ENCODE data around the gene KRTAP5-5.

Gene KRTAP5-5

GRCh38 chr11:1647901-1648652 is 18.5 kb downstream of the KRTAP5-5 start:
- DNase-seq (ENCODE audit: low spot score) = no peak
- H3K36me3 ChIP-seq (replicated peaks in 1 of 2; ENCODE audit: control insufficient read depth in 2 of 2, insufficient read depth in 2 of 2, low read length in 2 of 2) = no peaks in the 10 kb centered on the region
- H3K4me1 ChIP-seq (ENCODE audit: control insufficient read depth in 2 of 2, insufficient read depth in 1 of 2, low read depth in 1 of 2, low read length in 2 of 2) = peaks cover 0 to 3% of the 10 kb centered on the region in 2 donors
- H2BK12ac ChIP-seq (ENCODE audit: low read length) = peak overlapping the region; percentile 7
- H3K27ac ChIP-seq (replicated peaks; ENCODE audit: low read length) = no peak overlapping the region
- no peak overlapping the region for H3K23ac ChIP-seq (ENCODE audit: low read depth, low read length, poor library complexity)
- H2BK5ac ChIP-seq (ENCODE audit: low read length) = no peak overlapping the region
- H2BK120ac ChIP-seq (ENCODE audit: low read depth, low read length) = no peak overlapping the region
- no peak overlapping the region for H2BK15ac ChIP-seq (ENCODE audit: low read length)
- no peaks in the 10 kb centered on the region for H3K79me1 ChIP-seq (ENCODE audit: low read depth, low read length)
- peak overlapping the region; percentile 15 for H3K9ac ChIP-seq (ENCODE audit: low read depth, low read length, poor library complexity)
- H3K14ac ChIP-seq (ENCODE audit: low read length) = peak overlapping the region; percentile 60
- H3K27me3 ChIP-seq (ENCODE audit: control insufficient read depth in 3 of 3, insufficient read depth in 3 of 3, low read depth in 1 of 3, low read length in 3 of 3) = peaks cover 0 to 35% (median 2%) of the 10 kb centered on the region in 3 experiments
- H3K4ac ChIP-seq (ENCODE audit: low read length) = no peak overlapping the region
- no peak overlapping the region for H4K8ac ChIP-seq (ENCODE audit: low read depth, low read length)
- H3K18ac ChIP-seq (ENCODE audit: low read length) = peak overlapping the region; percentile 39
- H3K4me2 ChIP-seq (ENCODE audit: insufficient read depth, low read length, poor library complexity, severe bottlenecking) = no peak overlapping the region
- peak overlapping the region; percentile 79 for H2AK5ac ChIP-seq (ENCODE audit: low read depth, low read length)
- no CpG with 5 or more reads among the region's 35 CpGs for WGBS, 2 donors (ENCODE audit: extremely low coverage in 2 of 2, insufficient read length in 2 of 2, insufficient replicate concordance in 1 of 2)
- H3K9me3 ChIP-seq (replicated peaks in 1 of 2; ENCODE audit: control insufficient read depth in 2 of 2, insufficient read depth in 1 of 2, low read depth in 1 of 2, low read length in 2 of 2) = no peaks in the 10 kb centered on the region
- no peak overlapping the region for H3K4me3 ChIP-seq (ENCODE audit: low read length in 2 of 2)
- H4K91ac ChIP-seq (ENCODE audit: low read depth, low read length, poor library complexity) = no peak overlapping the region
- no peak overlapping the region for H2AFZ ChIP-seq (ENCODE audit: low read length)

DNA sequence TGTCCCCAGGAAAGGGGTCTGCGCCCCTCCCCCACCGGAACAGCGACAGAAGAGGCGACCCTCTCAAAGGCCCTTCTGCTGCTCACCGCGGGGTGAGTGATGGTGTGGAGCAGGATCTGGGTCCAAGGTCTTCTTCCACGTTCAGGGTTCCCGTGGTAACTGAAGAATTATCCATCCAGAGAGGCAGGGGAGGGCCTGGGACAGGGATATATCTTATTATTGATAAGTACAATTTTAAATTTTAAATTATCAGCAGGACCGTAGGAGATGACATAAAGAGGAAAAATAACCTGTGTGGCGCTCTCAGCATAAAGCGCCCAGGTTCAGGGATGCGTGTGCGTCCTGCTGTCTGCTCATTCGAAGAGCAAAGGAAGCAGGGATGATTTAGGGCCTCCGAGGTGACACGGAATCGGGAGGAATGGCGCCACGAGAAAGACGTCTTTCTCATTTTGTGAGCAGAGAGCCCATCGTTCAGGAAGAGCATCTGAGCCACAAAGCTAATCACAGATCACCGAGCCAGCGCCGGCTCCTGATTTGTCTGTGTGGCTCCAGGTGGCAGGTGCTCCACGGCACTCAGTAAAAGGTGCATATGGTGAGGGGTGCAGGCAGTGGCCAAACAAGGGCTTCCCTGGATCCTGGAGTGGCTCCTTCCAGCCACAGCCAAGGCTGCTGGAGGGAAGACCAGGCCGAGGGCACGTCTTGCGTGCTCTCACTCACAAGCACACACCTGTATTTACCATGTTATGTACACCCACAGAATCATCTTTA is 19.3 kb downstream of the KRTAP5-5 start:
- Histone ChIP-seq H4K91ac (ENCODE audit: low read depth, low read length, poor library complexity) (no peak overlapping the region), H3K4ac (ENCODE audit: low read length) (no peak overlapping the region), H3K9ac (ENCODE audit: low read depth, low read length, poor library complexity) (peak overlapping the region; percentile 15), H4K8ac (ENCODE audit: low read depth, low read length) (no peak overlapping the region), H3K23ac (ENCODE audit: low read depth, low read length, poor library complexity) (no peak overlapping the region), H2BK120ac (ENCODE audit: low read depth, low read length) (no peak overlapping the region), H3K36me3 (replicated peaks in 1 of 2; ENCODE audit: control insufficient read depth in 2 of 2, insufficient read depth in 2 of 2, low read length in 2 of 2) (no peaks in the 10 kb centered on the region), H2BK15ac (ENCODE audit: low read length) (peak overlapping the region; percentile 62), H2BK5ac (ENCODE audit: low read length) (no peak overlapping the region), H3K27ac (replicated peaks; ENCODE audit: low read length) (no peak overlapping the region), H3K4me1 (ENCODE audit: control insufficient read depth in 2 of 2, insufficient read depth in 1 of 2, low read depth in 1 of 2, low read length in 2 of 2) (peaks cover 0 to 7% of the 10 kb centered on the region in 2 donors), H3K18ac (ENCODE audit: low read length) (peak overlapping the region; percentile 39), H3K9me3 (replicated peaks in 1 of 2; ENCODE audit: control insufficient read depth in 2 of 2, insufficient read depth in 1 of 2, low read depth in 1 of 2, low read length in 2 of 2) (no peaks in the 10 kb centered on the region), H2BK12ac (ENCODE audit: low read length) (no peak overlapping the region), H2AFZ (ENCODE audit: low read length) (no peak overlapping the region), H2AK5ac (ENCODE audit: low read depth, low read length) (peak overlapping the region; percentile 79), H3K4me3 (ENCODE audit: low read length in 2 of 2) (no peak overlapping the region), H3K4me2 (ENCODE audit: insufficient read depth, low read length, poor library complexity, severe bottlenecking) (no peak overlapping the region), H3K14ac (ENCODE audit: low read length) (peak overlapping the region; percentile 60), H3K27me3 (ENCODE audit: control insufficient read depth in 3 of 3, insufficient read depth in 3 of 3, low read depth in 1 of 3, low read length in 3 of 3) (peaks cover 0 to 42% (median 2%) of the 10 kb centered on the region in 3 experiments), H3K79me1 (ENCODE audit: low read depth, low read length) (no peaks in the 10 kb centered on the region)
- DNase-seq (ENCODE audit: low spot score) = no peak
- no CpG with 5 or more reads among the region's 28 CpGs for WGBS, 2 donors (ENCODE audit: extremely low coverage in 2 of 2, insufficient read length in 2 of 2, insufficient replicate concordance in 1 of 2)

- Histone ChIP-seq H3K27me3 (ENCODE audit: control insufficient read depth in 3 of 3, insufficient read depth in 3 of 3, low read depth in 1 of 3, low read length in 3 of 3) (peaks cover 0 to 44% (median 2%) of the 10 kb centered on the region in 3 experiments), H3K4me3 (ENCODE audit: low read length in 2 of 2) (peak overlapping the region in 1 of 2 donors; percentile 22), H2BK5ac (ENCODE audit: low read length) (no peak overlapping the region), H3K4me1 (ENCODE audit: control insufficient read depth in 2 of 2, insufficient read depth in 1 of 2, low read depth in 1 of 2, low read length in 2 of 2) (peaks cover 0 to 7% of the 10 kb centered on the region in 2 donors), H3K4ac (ENCODE audit: low read length) (peak overlapping the region; percentile 8), H2BK120ac (ENCODE audit: low read depth, low read length) (no peak overlapping the region), H3K9me3 (replicated peaks in 1 of 2; ENCODE audit: control insufficient read depth in 2 of 2, insufficient read depth in 1 of 2, low read depth in 1 of 2, low read length in 2 of 2) (no peaks in the 10 kb centered on the region), H2AFZ (ENCODE audit: low read length) (no peak overlapping the region), H3K27ac (replicated peaks; ENCODE audit: low read length) (no peak overlapping the region), H4K91ac (ENCODE audit: low read depth, low read length, poor library complexity) (no peak overlapping the region), H3K14ac (ENCODE audit: low read length) (no peak overlapping the region), H3K23ac (ENCODE audit: low read depth, low read length, poor library complexity) (no peak overlapping the region), H2AK5ac (ENCODE audit: low read depth, low read length) (no peak overlapping the region), H3K4me2 (ENCODE audit: insufficient read depth, low read length, poor library complexity, severe bottlenecking) (no peak overlapping the region), H3K79me1 (ENCODE audit: low read depth, low read length) (no peaks in the 10 kb centered on the region), H3K9ac (ENCODE audit: low read depth, low read length, poor library complexity) (no peak overlapping the region), H3K18ac (ENCODE audit: low read length) (no peak overlapping the region), H2BK15ac (ENCODE audit: low read length) (no peak overlapping the region), H2BK12ac (ENCODE audit: low read length) (no peak overlapping the region), H4K8ac (ENCODE audit: low read depth, low read length) (no peak overlapping the region), H3K36me3 (replicated peaks in 1 of 2; ENCODE audit: control insufficient read depth in 2 of 2, insufficient read depth in 2 of 2, low read length in 2 of 2) (no peaks in the 10 kb centered on the region)
- no CpG with 5 or more reads among the region's 15 CpGs for WGBS, 2 donors (ENCODE audit: extremely low coverage in 2 of 2, insufficient read length in 2 of 2, insufficient replicate concordance in 1 of 2)
- no peak for DNase-seq (ENCODE audit: low spot score)
These were observed 20.7 kb downstream of the KRTAP5-5 start for GRCh38 chr11:1650034-1650917.
